ENCODE results near the gene CTAG2.
"Not testable (repeated sequence)": the region's sequence is repeated elsewhere in the genome, so short reads cannot be mapped to it uniquely, and the experiment has no call there.

CTAG2 gene

GRCh38 chrX:154655786-154656185 lies 2.4 kb upstream of the CTAG2 start:
- Mint-ChIP-seq H3K4me3 (no peak overlapping the region), H3K27ac (no peak overlapping the region), H3K27me3 (no peaks in the 10 kb centered on the region), H3K9me3 (no peaks in the 10 kb centered on the region), H3K4me1 (ENCODE audit: low read depth in 2 of 2) (no peaks in the 10 kb centered on the region), H3K36me3 (ENCODE audit: insufficient read depth) (no peaks in the 10 kb centered on the region)
- DNase-seq (no peak), ATAC-seq (replicated peaks) (no peak)

- Mint-ChIP-seq H3K4me1 (ENCODE audit: low read depth in 2 of 2) (no peaks in the 10 kb centered on the region), H3K4me3 (no peak overlapping the region), H3K9me3 (no peaks in the 10 kb centered on the region), H3K36me3 (ENCODE audit: insufficient read depth) (no peaks in the 10 kb centered on the region), H3K27me3 (no peaks in the 10 kb centered on the region), H3K27ac (no peak overlapping the region)
- ATAC-seq (replicated peaks) (no peak), DNase-seq (no peak)
These were observed 2.0 kb upstream of the CTAG2 start for GRCh38 chrX:154655346-154655745.

GRCh38 chrX:154654925-154655324 lies 1.5 kb upstream of the CTAG2 start:
- Mint-ChIP-seq H3K27ac (no peak overlapping the region), H3K27me3 (no peaks in the 10 kb centered on the region)

GRCh38 chrX:154654372-154654771 lies 993 bp upstream of the CTAG2 start:
- H3K27ac Mint-ChIP-seq = no peak overlapping the region
- no peaks in the 10 kb centered on the region for H3K36me3 Mint-ChIP-seq (ENCODE audit: insufficient read depth)
- DNase-seq = no peak
- no peak for ATAC-seq (replicated peaks)
- H3K9me3 Mint-ChIP-seq = no peaks in the 10 kb centered on the region
- no peak overlapping the region for H3K4me3 Mint-ChIP-seq
- no peaks in the 10 kb centered on the region for H3K4me1 Mint-ChIP-seq (ENCODE audit: low read depth in 2 of 2)
- no peaks in the 10 kb centered on the region for H3K27me3 Mint-ChIP-seq

More at GRCh38 chrX:154654925-154655324, 1.5 kb upstream of the CTAG2 start:
- DNase-seq = no peak
- Mint-ChIP-seq H3K4me1 (ENCODE audit: low read depth in 2 of 2) (no peaks in the 10 kb centered on the region), H3K4me3 (no peak overlapping the region), H3K36me3 (ENCODE audit: insufficient read depth) (no peaks in the 10 kb centered on the region), H3K9me3 (no peaks in the 10 kb centered on the region)
- no peak for ATAC-seq (replicated peaks)

- H3K27me3 Mint-ChIP-seq = no peaks in the 10 kb centered on the region
- no peak overlapping the region for H3K27ac Mint-ChIP-seq
- no peak for DNase-seq
- no peaks in the 10 kb centered on the region for H3K36me3 Mint-ChIP-seq (ENCODE audit: insufficient read depth)
- H3K4me3 Mint-ChIP-seq = no peak overlapping the region
- ATAC-seq (replicated peaks) = no peak
- H3K4me1 Mint-ChIP-seq (ENCODE audit: low read depth in 2 of 2) = no peaks in the 10 kb centered on the region
- no peaks in the 10 kb centered on the region for H3K9me3 Mint-ChIP-seq
These were observed 354 bp downstream of the CTAG2 start for GRCh38 chrX:154653048-154653401.

GRCh38 chrX:154652311-154653047 lies 900 bp downstream of the CTAG2 start:
- Mint-ChIP-seq H3K4me1 (ENCODE audit: low read depth in 2 of 2) (no peaks in the 10 kb centered on the region), H3K27ac (no peak overlapping the region), H3K36me3 (ENCODE audit: insufficient read depth) (no peaks in the 10 kb centered on the region), H3K9me3 (no peaks in the 10 kb centered on the region), H3K27me3 (no peaks in the 10 kb centered on the region), H3K4me3 (no peak overlapping the region)
- no peak for DNase-seq
- ATAC-seq (replicated peaks) = no peak

GRCh38 chrX:154650221-154650510 lies 3.2 kb downstream of the CTAG2 start:
- DNase-seq (no peak), ATAC-seq (replicated peaks) (no peak)
- H3K4me1 Mint-ChIP-seq (ENCODE audit: low read depth in 2 of 2) = no peaks in the 10 kb centered on the region
- H3K27ac Mint-ChIP-seq = no peak overlapping the region
- no peaks in the 10 kb centered on the region for H3K27me3 Mint-ChIP-seq
- no peak overlapping the region for H3K4me3 Mint-ChIP-seq
- no peaks in the 10 kb centered on the region for H3K9me3 Mint-ChIP-seq
- no peaks in the 10 kb centered on the region for H3K36me3 Mint-ChIP-seq (ENCODE audit: insufficient read depth)

GRCh38 chrX:154649503-154650220 lies 3.7 kb downstream of the CTAG2 start:
- H3K4me3 Mint-ChIP-seq = no peak overlapping the region
- no peaks in the 10 kb centered on the region for H3K27me3 Mint-ChIP-seq
- no peaks in the 10 kb centered on the region for H3K4me1 Mint-ChIP-seq (ENCODE audit: low read depth in 2 of 2)
- no peak overlapping the region for H3K27ac Mint-ChIP-seq
- DNase-seq = no peak
- H3K36me3 Mint-ChIP-seq (ENCODE audit: insufficient read depth) = no peaks in the 10 kb centered on the region
- H3K9me3 Mint-ChIP-seq = no peaks in the 10 kb centered on the region
- ATAC-seq (replicated peaks) = no peak

- Mint-ChIP-seq H3K36me3 (ENCODE audit: insufficient read depth) (no peaks in the 10 kb centered on the region), H3K27ac (no peak overlapping the region), H3K4me3 (no peak overlapping the region), H3K9me3 (no peaks in the 10 kb centered on the region), H3K4me1 (ENCODE audit: low read depth in 2 of 2) (no peaks in the 10 kb centered on the region), H3K27me3 (no peaks in the 10 kb centered on the region)
- DNase-seq (no peak), ATAC-seq (replicated peaks) (no peak)
These were observed 4.4 kb downstream of the CTAG2 start for GRCh38 chrX:154648931-154649330.

GRCh38 chrX:154645745-154646378 lies 7.5 kb downstream of the CTAG2 start:
- H3K36me3 Mint-ChIP-seq (ENCODE audit: insufficient read depth); H3K27ac Mint-ChIP-seq; H3K27me3 Mint-ChIP-seq; DNase-seq; H3K4me3 Mint-ChIP-seq; H3K4me1 Mint-ChIP-seq (ENCODE audit: low read depth in 2 of 2); H3K9me3 Mint-ChIP-seq: not testable (repeated sequence)
- peak; percentile 81 for ATAC-seq (replicated peaks)

GRCh38 chrX:154643708-154644107 lies 9.7 kb downstream of the CTAG2 start:
- not testable (repeated sequence) for H3K36me3 Mint-ChIP-seq (ENCODE audit: insufficient read depth); H3K4me3 Mint-ChIP-seq; H3K27ac Mint-ChIP-seq; H3K9me3 Mint-ChIP-seq; DNase-seq; H3K27me3 Mint-ChIP-seq; H3K4me1 Mint-ChIP-seq (ENCODE audit: low read depth in 2 of 2); ATAC-seq (replicated peaks)

GRCh38 chrX:154641740-154642139 lies 11.6 kb downstream of the CTAG2 start:
- H3K9me3 Mint-ChIP-seq, H3K27me3 Mint-ChIP-seq: not testable (repeated sequence)

GRCh38 chrX:154633661-154634060 lies 19.7 kb downstream of the CTAG2 start:
- not testable (repeated sequence) for H3K4me3 Mint-ChIP-seq; H3K9me3 Mint-ChIP-seq; H3K27me3 Mint-ChIP-seq; H3K27ac Mint-ChIP-seq; H3K4me1 Mint-ChIP-seq (ENCODE audit: low read depth in 2 of 2); ATAC-seq (replicated peaks); DNase-seq; H3K36me3 Mint-ChIP-seq (ENCODE audit: insufficient read depth)

More at GRCh38 chrX:154641740-154642139, 11.6 kb downstream of the CTAG2 start:
- H3K4me1 Mint-ChIP-seq (ENCODE audit: low read depth in 2 of 2); H3K4me3 Mint-ChIP-seq; H3K36me3 Mint-ChIP-seq (ENCODE audit: insufficient read depth); ATAC-seq (replicated peaks); DNase-seq; H3K27ac Mint-ChIP-seq: not testable (repeated sequence)

- H3K36me3 Mint-ChIP-seq (ENCODE audit: insufficient read depth); ATAC-seq (replicated peaks); H3K9me3 Mint-ChIP-seq: not testable (repeated sequence)
These were observed 22.4 kb downstream of the CTAG2 start for GRCh38 chrX:154630949-154631348.

More at GRCh38 chrX:154630949-154631348, 22.4 kb downstream of the CTAG2 start:
- H3K27me3 Mint-ChIP-seq; H3K4me3 Mint-ChIP-seq; H3K27ac Mint-ChIP-seq; H3K4me1 Mint-ChIP-seq (ENCODE audit: low read depth in 2 of 2); DNase-seq: not testable (repeated sequence)
